Measurements from ENCODE around the gene PNLIPRP1.

Gene PNLIPRP1

DNA sequence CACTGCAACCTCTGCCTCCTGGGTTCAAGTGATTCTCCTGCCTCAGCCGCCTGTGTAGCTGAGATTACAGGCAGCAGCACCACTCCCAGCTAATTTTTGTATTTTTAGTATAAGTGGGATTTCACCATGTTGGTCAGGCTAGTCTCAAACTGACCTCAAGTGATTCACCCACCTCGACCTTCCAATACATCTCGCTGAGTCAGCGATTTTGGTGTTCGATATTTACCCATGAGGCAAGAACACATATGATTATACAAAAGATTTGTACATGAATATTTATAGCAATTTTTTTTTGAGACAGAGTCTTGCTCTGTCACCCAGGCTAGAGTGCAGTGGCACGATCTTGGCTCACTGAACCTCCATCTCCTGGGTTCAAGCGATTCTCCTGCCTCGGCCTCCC is 25.2 kb upstream of the PNLIPRP1 start:
- TF ChIP-seq, protein P1, sequence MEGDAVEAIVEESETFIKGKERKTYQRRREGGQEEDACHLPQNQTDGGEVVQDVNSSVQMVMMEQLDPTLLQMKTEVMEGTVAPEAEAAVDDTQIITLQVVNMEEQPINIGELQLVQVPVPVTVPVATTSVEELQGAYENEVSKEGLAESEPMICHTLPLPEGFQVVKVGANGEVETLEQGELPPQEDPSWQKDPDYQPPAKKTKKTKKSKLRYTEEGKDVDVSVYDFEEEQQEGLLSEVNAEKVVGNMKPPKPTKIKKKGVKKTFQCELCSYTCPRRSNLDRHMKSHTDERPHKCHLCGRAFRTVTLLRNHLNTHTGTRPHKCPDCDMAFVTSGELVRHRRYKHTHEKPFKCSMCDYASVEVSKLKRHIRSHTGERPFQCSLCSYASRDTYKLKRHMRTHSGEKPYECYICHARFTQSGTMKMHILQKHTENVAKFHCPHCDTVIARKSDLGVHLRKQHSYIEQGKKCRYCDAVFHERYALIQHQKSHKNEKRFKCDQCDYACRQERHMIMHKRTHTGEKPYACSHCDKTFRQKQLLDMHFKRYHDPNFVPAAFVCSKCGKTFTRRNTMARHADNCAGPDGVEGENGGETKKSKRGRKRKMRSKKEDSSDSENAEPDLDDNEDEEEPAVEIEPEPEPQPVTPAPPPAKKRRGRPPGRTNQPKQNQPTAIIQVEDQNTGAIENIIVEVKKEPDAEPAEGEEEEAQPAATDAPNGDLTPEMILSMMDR (IDR thresholded peaks at IDR 0.05; ENCODE audit: insufficient read depth, low read length, poor library complexity, severe bottlenecking): no peak
- no peak for TF ChIP-seq EZH2phosphoT487 (conservative IDR thresholded peaks at IDR 0.05; ENCODE audit: low read length)
- Histone ChIP-seq H4K20me1 (ENCODE audit: low read depth, low read length) (no peaks in the 10 kb centered on the region), H3K9me3 (ENCODE audit: insufficient read depth, low read length) (no peaks in the 10 kb centered on the region)

DNA sequence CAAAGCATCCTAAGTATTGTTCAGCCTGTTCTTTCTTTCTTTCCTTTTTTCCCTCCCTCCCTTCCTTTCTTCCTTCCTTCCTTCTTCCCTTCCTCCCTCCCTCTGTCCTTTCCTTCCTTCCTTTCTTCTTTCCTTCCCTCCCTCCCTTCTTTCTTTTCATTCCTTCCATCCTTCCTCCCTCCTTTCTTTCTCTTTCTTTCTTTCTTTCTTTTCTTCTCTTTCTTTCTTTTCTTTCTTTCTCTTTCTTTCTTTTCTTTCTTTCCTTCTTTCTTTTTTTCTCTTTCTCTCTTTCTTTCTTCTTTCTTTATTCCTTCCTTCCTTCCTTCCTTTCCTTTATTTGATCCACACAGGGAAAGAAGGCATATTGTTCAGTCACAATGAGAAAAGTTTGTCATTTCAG is 23.8 kb upstream of the PNLIPRP1 start:
- Histone ChIP-seq H2AFZ (ENCODE audit: low read depth, low read length, severe bottlenecking) (no peak overlapping the region), H3K36me3 (ENCODE audit: low read length) (no peaks in the 10 kb centered on the region), H3K4me3 (ENCODE audit: insufficient read depth, low read length, poor library complexity, severe bottlenecking) (no peak overlapping the region), H3K4me2 (ENCODE audit: low read depth, low read length, poor library complexity, severe bottlenecking) (no peak overlapping the region), H3K79me2 (ENCODE audit: insufficient read depth, low read length) (no peaks in the 10 kb centered on the region), H3K9me2 (replicated peaks; ENCODE audit: insufficient read depth, low read length) (no peaks in the 10 kb centered on the region), H3K27me3 (ENCODE audit: low read length) (no peaks in the 10 kb centered on the region), H3K9ac (ENCODE audit: low read length) (no peak overlapping the region), H3K9me3 (ENCODE audit: insufficient read depth, low read length) (no peaks in the 10 kb centered on the region), H3K27ac (ENCODE audit: low read depth, low read length) (no peak overlapping the region), H3F3A (ENCODE audit: insufficient read depth) (no peaks in the 10 kb centered on the region), H4K20me1 (ENCODE audit: low read depth, low read length) (no peaks in the 10 kb centered on the region)
- TF ChIP-seq EZH2phosphoT487 (conservative IDR thresholded peaks at IDR 0.05; ENCODE audit: low read length): no peak
- TF ChIP-seq, protein P1 (IDR thresholded peaks at IDR 0.05; ENCODE audit: insufficient read depth, low read length, poor library complexity, severe bottlenecking): no peak

More for the DNA sequence above, 25.2 kb upstream of the PNLIPRP1 start:
- Histone ChIP-seq H3K27me3 (ENCODE audit: low read length) (no peaks in the 10 kb centered on the region), H3K79me2 (ENCODE audit: insufficient read depth, low read length) (no peaks in the 10 kb centered on the region), H3K4me3 (ENCODE audit: insufficient read depth, low read length, poor library complexity, severe bottlenecking) (no peak overlapping the region), H3K9me2 (replicated peaks; ENCODE audit: insufficient read depth, low read length) (no peaks in the 10 kb centered on the region), H2AFZ (ENCODE audit: low read depth, low read length, severe bottlenecking) (no peak overlapping the region), H3K4me2 (ENCODE audit: low read depth, low read length, poor library complexity, severe bottlenecking) (no peak overlapping the region), H3K27ac (ENCODE audit: low read depth, low read length) (no peak overlapping the region), H3K9ac (ENCODE audit: low read length) (no peak overlapping the region), H3F3A (ENCODE audit: insufficient read depth) (no peaks in the 10 kb centered on the region), H3K36me3 (ENCODE audit: low read length) (no peaks in the 10 kb centered on the region)

DNA sequence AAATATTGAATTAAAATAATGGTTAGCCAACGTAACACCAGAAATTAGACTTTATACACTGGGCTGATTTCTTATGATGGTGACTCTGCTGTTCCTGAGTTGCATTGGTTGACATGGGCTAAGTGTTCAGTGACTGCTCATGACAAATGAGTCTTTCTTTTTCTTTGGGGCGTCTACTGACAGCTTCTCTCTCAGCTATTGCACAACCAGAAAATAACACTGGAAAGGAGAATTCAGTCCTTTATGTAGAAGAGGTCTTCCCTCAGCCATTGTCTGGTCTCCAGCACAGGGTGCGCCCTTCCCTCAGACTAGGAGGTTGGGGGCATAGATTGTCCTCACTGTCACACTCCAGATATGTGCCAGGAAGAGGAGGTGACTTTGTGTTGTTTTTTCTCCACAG is 23.4 kb upstream of the PNLIPRP1 start:
- Histone ChIP-seq H3K27ac (ENCODE audit: low read depth, low read length) (no peak overlapping the region), H3K27me3 (ENCODE audit: low read length) (no peaks in the 10 kb centered on the region), H3K36me3 (ENCODE audit: low read length) (no peaks in the 10 kb centered on the region), H3K9me3 (ENCODE audit: insufficient read depth, low read length) (no peaks in the 10 kb centered on the region), H3K79me2 (ENCODE audit: insufficient read depth, low read length) (no peaks in the 10 kb centered on the region), H3K9me2 (replicated peaks; ENCODE audit: insufficient read depth, low read length) (no peaks in the 10 kb centered on the region), H4K20me1 (ENCODE audit: low read depth, low read length) (no peaks in the 10 kb centered on the region), H3K4me2 (ENCODE audit: low read depth, low read length, poor library complexity, severe bottlenecking) (no peak overlapping the region), H3K9ac (ENCODE audit: low read length) (no peak overlapping the region), H3F3A (ENCODE audit: insufficient read depth) (no peaks in the 10 kb centered on the region), H3K4me3 (ENCODE audit: insufficient read depth, low read length, poor library complexity, severe bottlenecking) (no peak overlapping the region), H2AFZ (ENCODE audit: low read depth, low read length, severe bottlenecking) (no peak overlapping the region)
- TF ChIP-seq EZH2phosphoT487 (conservative IDR thresholded peaks at IDR 0.05; ENCODE audit: low read length): no peak
- TF ChIP-seq, protein P1 (IDR thresholded peaks at IDR 0.05; ENCODE audit: insufficient read depth, low read length, poor library complexity, severe bottlenecking): no peak

Data from SU-DHL-6 (cell line).